ENCODE measurements around the gene CD2AP.
"Not testable (repeated sequence)": the region's sequence is repeated elsewhere in the genome, so short reads cannot be mapped to it uniquely, and the experiment has no call there.

CD2AP gene

GRCh38 chr6:47479874-47480273 lies 2.3 kb downstream of the CD2AP start:
- TF ChIP-seq ZFP3 (CRISPR knock-in tag; IDR thresholded peaks at IDR 0.05) (no peak), ZNF8 (CRISPR knock-in tag; IDR thresholded peaks at IDR 0.05) (no peak), ISL1 (CRISPR knock-in tag; IDR thresholded peaks at IDR 0.05) (no peak), ZNF70 (CRISPR knock-in tag; IDR thresholded peaks at IDR 0.05) (no peak), ESRRG (CRISPR knock-in tag; IDR thresholded peaks at IDR 0.05) (no peak), CSDC2 (CRISPR knock-in tag; IDR thresholded peaks at IDR 0.05) (no peak), ZFP30 (CRISPR knock-in tag; IDR thresholded peaks at IDR 0.05) (no peak), OSR1 (CRISPR knock-in tag; IDR thresholded peaks at IDR 0.05) (no peak), RARB (CRISPR knock-in tag; IDR thresholded peaks at IDR 0.05) (no peak), TOX (CRISPR knock-in tag; IDR thresholded peaks at IDR 0.05; ENCODE audit: borderline replicate concordance) (no peak), PPARA (CRISPR knock-in tag; IDR thresholded peaks at IDR 0.05; ENCODE audit: borderline replicate concordance) (no peak)
- TF ChIP-seq, protein P1, sequence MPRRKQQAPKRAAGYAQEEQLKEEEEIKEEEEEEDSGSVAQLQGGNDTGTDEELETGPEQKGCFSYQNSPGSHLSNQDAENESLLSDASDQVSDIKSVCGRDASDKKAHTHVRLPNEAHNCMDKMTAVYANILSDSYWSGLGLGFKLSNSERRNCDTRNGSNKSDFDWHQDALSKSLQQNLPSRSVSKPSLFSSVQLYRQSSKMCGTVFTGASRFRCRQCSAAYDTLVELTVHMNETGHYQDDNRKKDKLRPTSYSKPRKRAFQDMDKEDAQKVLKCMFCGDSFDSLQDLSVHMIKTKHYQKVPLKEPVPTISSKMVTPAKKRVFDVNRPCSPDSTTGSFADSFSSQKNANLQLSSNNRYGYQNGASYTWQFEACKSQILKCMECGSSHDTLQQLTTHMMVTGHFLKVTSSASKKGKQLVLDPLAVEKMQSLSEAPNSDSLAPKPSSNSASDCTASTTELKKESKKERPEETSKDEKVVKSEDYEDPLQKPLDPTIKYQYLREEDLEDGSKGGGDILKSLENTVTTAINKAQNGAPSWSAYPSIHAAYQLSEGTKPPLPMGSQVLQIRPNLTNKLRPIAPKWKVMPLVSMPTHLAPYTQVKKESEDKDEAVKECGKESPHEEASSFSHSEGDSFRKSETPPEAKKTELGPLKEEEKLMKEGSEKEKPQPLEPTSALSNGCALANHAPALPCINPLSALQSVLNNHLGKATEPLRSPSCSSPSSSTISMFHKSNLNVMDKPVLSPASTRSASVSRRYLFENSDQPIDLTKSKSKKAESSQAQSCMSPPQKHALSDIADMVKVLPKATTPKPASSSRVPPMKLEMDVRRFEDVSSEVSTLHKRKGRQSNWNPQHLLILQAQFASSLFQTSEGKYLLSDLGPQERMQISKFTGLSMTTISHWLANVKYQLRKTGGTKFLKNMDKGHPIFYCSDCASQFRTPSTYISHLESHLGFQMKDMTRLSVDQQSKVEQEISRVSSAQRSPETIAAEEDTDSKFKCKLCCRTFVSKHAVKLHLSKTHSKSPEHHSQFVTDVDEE (CRISPR knock-in tag; IDR thresholded peaks at IDR 0.05) = no peak
- TF ChIP-seq, protein P2, sequence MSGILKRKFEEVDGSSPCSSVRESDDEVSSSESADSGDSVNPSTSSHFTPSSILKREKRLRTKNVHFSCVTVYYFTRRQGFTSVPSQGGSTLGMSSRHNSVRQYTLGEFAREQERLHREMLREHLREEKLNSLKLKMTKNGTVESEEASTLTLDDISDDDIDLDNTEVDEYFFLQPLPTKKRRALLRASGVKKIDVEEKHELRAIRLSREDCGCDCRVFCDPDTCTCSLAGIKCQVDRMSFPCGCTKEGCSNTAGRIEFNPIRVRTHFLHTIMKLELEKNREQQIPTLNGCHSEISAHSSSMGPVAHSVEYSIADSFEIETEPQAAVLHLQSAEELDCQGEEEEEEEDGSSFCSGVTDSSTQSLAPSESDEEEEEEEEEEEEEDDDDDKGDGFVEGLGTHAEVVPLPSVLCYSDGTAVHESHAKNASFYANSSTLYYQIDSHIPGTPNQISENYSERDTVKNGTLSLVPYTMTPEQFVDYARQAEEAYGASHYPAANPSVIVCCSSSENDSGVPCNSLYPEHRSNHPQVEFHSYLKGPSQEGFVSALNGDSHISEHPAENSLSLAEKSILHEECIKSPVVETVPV (CRISPR knock-in tag; IDR thresholded peaks at IDR 0.05) = no peak
- ATAC-seq = no peak

DNA sequence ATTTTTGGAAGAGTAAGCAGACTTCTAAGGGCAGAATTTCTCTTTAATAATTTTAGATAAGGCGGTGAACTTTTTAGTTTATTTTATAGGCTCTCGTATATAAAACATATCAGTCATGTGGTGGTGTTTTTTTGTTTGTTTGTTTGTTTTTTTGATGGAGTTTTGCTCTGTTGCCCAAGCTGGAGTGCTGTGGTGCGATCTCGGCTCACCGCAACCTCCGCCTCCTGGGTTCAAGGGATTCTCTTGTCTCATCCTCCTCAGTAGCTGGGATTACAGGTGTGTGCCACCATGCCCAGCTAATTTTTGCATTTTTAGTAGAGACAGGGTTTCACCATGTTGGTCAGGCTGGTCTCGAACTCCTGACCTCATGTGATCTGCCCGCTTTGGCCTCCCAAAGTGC lies 3.6 kb downstream of the CD2AP start:
- not testable (repeated sequence) for ATAC-seq

- no peak for ATAC-seq
These were observed 4.2 kb downstream of the CD2AP start for GRCh38 chr6:47481806-47482205.

More at GRCh38 chr6:47481806-47482205, 4.2 kb downstream of the CD2AP start:
- no peak for TF ChIP-seq OSR1 (CRISPR knock-in tag; IDR thresholded peaks at IDR 0.05)
- no peak for TF ChIP-seq RARB (CRISPR knock-in tag; IDR thresholded peaks at IDR 0.05)
- TF ChIP-seq ZFP30 (CRISPR knock-in tag; IDR thresholded peaks at IDR 0.05) = no peak
- no peak for TF ChIP-seq ZNF70 (CRISPR knock-in tag; IDR thresholded peaks at IDR 0.05)
- no peak for TF ChIP-seq ESRRG (CRISPR knock-in tag; IDR thresholded peaks at IDR 0.05)
- TF ChIP-seq, protein P2 (CRISPR knock-in tag; IDR thresholded peaks at IDR 0.05) = no peak
- TF ChIP-seq PPARA (CRISPR knock-in tag; IDR thresholded peaks at IDR 0.05; ENCODE audit: borderline replicate concordance) = no peak
- no peak for TF ChIP-seq ISL1 (CRISPR knock-in tag; IDR thresholded peaks at IDR 0.05)
- no peak for TF ChIP-seq GLIS3 (CRISPR knock-in tag; IDR thresholded peaks at IDR 0.05)
- TF ChIP-seq SNAI2 (CRISPR knock-in tag; IDR thresholded peaks at IDR 0.05) = no peak
- no peak for TF ChIP-seq ZC3H10 (CRISPR knock-in tag; IDR thresholded peaks at IDR 0.05)
- TF ChIP-seq, protein P1 (CRISPR knock-in tag; IDR thresholded peaks at IDR 0.05) = no peak
- TF ChIP-seq, protein P3, sequence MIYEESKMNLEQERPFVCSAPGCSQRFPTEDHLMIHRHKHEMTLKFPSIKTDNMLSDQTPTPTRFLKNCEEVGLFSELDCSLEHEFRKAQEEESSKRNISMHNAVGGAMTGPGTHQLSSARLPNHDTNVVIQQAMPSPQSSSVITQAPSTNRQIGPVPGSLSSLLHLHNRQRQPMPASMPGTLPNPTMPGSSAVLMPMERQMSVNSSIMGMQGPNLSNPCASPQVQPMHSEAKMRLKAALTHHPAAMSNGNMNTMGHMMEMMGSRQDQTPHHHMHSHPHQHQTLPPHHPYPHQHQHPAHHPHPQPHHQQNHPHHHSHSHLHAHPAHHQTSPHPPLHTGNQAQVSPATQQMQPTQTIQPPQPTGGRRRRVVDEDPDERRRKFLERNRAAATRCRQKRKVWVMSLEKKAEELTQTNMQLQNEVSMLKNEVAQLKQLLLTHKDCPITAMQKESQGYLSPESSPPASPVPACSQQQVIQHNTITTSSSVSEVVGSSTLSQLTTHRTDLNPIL (CRISPR knock-in tag; IDR thresholded peaks at IDR 0.05; ENCODE audit: low read depth) = no peak
- no peak for TF ChIP-seq BACH2 (CRISPR knock-in tag; IDR thresholded peaks at IDR 0.05; ENCODE audit: borderline replicate concordance)
- TF ChIP-seq ZFP3 (CRISPR knock-in tag; IDR thresholded peaks at IDR 0.05) = no peak
- no peak for TF ChIP-seq TCF4 (CRISPR knock-in tag; IDR thresholded peaks at IDR 0.05; ENCODE audit: borderline replicate concordance)
- TF ChIP-seq TOX (CRISPR knock-in tag; IDR thresholded peaks at IDR 0.05; ENCODE audit: borderline replicate concordance) = no peak
- TF ChIP-seq CSDC2 (CRISPR knock-in tag; IDR thresholded peaks at IDR 0.05) = no peak

All from SK-N-SH treated with all-trans-retinoic acid at 6 μM for 48 hours (cell line).